ENCODE data around the gene PERM1. TPM values are rescaled to one million over a fixed set of nuclear protein-coding genes. Genes with fewer than 3 reads are reported as not detected.

PERM1 gene
- total RNA-seq, 1 experiment from 2014 or later, result not detected

DNA sequence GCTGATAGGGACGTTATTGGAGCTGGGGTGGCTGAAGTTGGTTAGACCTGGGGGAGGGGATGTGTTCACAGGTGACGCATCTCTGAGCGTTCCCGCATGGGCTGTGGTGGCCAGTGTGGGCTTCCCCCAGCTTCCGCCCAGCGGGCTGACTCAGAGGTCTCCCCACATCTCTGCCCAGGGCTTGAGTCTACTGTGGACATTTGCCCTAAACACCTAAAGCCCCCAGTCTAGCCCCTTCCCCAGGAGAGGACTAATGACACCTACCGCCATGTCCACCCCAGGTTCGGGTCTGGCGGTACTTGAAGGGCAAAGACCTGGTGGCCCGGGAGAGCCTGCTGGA, 40.0 kb upstream of the PERM1 start:
- no peak for TF ChIP-seq NR1H2 (CRISPR knock-in tag; IDR thresholded peaks at IDR 0.05)
- TF ChIP-seq SOX15 (CRISPR knock-in tag; IDR thresholded peaks at IDR 0.05), result no peak
- no peak for TF ChIP-seq ZNF121 (CRISPR knock-in tag; IDR thresholded peaks at IDR 0.05)
- Mint-ChIP-seq H3K27ac (no peak overlapping the region), H3K36me3 (no peaks in the 10 kb centered on the region), H3K4me1 (peaks cover 36% of the 10 kb centered on the region), H3K9me3 (0 out of 2 replicates have a peak, but pooled peaks cover 4% of the 10 kb centered on the region), H3K27me3 (ENCODE audit: low read depth) (peaks cover 10% of the 10 kb centered on the region), H3K4me3 (no peak overlapping the region; the same call in 1 of the 2 replicates)
- ATAC-seq, result no peak
- DNase-seq (ENCODE audit: low spot score), result no peak
- POLR2A ChIA-PET, result interaction anchor here (1.3 kb wide), 1 partner anchor 8 kb away, joined by 3 read pairs; the partner anchor contains the start of gene ISG15
- CTCF ChIA-PET, result interaction anchor here (0.8 to 5.8 kb wide), 5 partner anchors 11 to 42 kb away, joined by 3 to 47 read pairs (median 4); no protein-coding TSS in a partner anchor

DNA sequence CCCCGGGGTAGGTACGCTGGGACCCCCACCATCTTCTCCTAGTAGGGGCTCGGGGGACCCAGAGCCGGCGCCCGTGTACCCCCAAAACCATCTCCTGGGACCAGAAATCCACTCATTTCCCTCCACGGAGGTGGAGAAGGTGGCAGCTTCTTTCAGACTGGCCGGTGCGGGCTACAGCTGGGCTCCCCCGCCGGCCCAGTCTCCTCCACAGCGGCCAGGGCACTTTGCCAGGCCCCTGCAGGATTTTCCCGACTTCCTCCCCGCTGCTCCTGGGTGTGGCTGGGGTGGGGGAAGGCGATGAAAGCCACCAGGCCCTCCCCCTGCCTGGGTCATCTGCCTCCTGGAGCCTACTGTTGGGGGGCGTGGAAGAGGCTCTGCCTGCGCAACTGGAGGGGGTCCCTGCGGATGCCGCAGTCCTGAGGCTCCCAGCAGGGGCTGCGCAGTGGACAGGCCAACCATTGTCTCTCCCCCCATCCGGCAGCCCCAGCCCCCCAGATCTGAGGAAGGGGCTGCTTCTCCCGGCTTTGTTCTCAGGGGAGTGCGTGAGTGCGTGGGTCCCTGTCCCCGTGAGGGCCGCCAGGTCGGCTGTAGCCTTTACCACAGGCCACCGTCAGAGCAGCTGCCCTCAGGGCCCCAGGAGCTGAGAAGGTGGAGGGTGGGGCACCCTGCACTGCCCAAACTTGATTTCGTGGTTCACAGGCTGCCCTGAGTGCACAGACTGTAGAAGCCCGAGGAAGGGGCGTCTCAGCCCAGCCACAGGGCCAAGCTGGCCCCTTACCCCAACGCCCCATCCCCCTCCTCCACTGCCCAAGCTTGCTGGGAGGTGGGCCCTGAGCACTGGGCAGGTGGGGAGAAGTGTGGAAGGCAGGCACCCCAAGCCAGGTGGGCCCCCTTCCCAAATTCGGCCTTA, 39.4 kb upstream of the PERM1 start:
- ATAC-seq, result no peak
- ChIA-PET POLR2A (interaction anchor here (0.7 to 1.3 kb wide), 2 partner anchors 7 to 12 kb away, joined by 3 read pairs; partner anchors contain the start of gene ISG15), CTCF (interaction anchor here (0.8 to 5.8 kb wide), 7 partner anchors 12 to 43 kb away, joined by 3 to 47 read pairs (median 8); no protein-coding TSS in a partner anchor)
- Mint-ChIP-seq H3K27ac (no peak overlapping the region), H3K36me3 (no peaks in the 10 kb centered on the region), H3K27me3 (ENCODE audit: low read depth) (peaks cover 14% of the 10 kb centered on the region), H3K9me3 (0 out of 2 replicates have a peak, but pooled peaks cover 4% of the 10 kb centered on the region), H3K4me3 (peak overlapping the region; percentile 62), H3K4me1 (peaks cover 36% of the 10 kb centered on the region)
- TF ChIP-seq GTF2I (CRISPR knock-in tag; conservative IDR thresholded peaks at IDR 0.05), result no peak
- TF ChIP-seq ESRRA (CRISPR knock-in tag; IDR thresholded peaks at IDR 0.05; ENCODE audit: borderline replicate concordance), result no peak
- TF ChIP-seq CREM (CRISPR knock-in tag; IDR thresholded peaks at IDR 0.05), result no peak
- TF ChIP-seq ZNF423 (CRISPR knock-in tag; IDR thresholded peaks at IDR 0.05), result 0 out of 2 replicates have a peak, but pooled peaks have one; percentile 46
- no peak for TF ChIP-seq ZNF671 (CRISPR knock-in tag; IDR thresholded peaks at IDR 0.05)
- TF ChIP-seq SP1 (CRISPR knock-in tag; conservative IDR thresholded peaks at IDR 0.05), result no peak
- no peak for TF ChIP-seq ELF4 (CRISPR knock-in tag; IDR thresholded peaks at IDR 0.05; ENCODE audit: low read depth)
- TF ChIP-seq, protein P1, sequence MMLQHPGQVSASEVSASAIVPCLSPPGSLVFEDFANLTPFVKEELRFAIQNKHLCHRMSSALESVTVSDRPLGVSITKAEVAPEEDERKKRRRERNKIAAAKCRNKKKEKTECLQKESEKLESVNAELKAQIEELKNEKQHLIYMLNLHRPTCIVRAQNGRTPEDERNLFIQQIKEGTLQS (CRISPR knock-in tag; conservative IDR thresholded peaks at IDR 0.05), result no peak
- no peak for TF ChIP-seq SMAD4 (CRISPR knock-in tag; IDR thresholded peaks at IDR 0.05)
- DNase-seq (ENCODE audit: low spot score), result no peak

DNA sequence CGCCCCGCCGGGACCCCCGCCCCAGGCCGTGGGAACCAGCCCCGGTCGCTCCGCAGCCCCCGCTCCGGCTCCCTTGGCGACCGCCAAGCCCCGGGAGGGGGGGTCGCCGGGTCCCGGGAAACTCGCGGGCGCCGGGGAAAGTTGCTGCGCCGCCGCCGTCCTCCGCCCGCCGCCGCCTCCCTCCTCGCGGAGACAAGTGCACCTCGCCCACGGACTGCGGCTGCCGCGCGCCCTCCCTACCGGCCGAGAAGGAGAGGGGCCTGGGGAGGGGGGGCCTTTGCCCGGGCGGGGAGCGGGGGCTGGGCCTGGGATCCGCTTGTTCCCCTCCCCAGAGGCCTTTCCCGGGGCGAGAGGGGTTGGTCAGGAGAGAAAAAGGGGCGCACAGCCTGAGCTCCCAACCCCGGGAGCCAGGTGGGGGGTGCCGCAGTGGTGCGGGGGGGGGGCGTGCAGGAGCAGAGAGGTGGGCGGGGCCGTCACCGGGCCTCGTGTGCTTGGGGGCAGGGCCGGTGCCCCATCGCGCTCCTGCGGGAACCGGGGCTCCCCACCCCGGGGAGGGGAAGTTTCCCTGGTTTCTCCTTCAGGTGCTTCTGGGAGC, 38.6 kb upstream of the PERM1 start:
- CTCF ChIA-PET, result interaction anchor here (1.4 to 5.8 kb wide), 7 partner anchors 12 to 82 kb away, joined by 3 to 47 read pairs (median 7); no protein-coding TSS in a partner anchor
- 0 out of 2 replicates have a peak, but pooled peaks cover 4% of the 10 kb centered on the region for H3K9me3 Mint-ChIP-seq
- TF ChIP-seq, protein P2, sequence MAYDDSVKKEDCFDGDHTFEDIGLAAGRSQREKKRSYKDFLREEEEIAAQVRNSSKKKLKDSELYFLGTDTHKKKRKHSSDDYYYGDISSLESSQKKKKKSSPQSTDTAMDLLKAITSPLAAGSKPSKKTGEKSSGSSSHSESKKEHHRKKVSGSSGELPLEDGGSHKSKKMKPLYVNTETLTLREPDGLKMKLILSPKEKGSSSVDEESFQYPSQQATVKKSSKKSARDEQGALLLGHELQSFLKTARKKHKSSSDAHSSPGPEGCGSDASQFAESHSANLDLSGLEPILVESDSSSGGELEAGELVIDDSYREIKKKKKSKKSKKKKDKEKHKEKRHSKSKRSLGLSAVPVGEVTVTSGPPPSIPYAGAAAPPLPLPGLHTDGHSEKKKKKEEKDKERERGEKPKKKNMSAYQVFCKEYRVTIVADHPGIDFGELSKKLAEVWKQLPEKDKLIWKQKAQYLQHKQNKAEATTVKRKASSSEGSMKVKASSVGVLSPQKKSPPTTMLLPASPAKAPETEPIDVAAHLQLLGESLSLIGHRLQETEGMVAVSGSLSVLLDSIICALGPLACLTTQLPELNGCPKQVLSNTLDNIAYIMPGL (CRISPR knock-in tag; IDR thresholded peaks at IDR 0.05), result 0 out of 2 replicates have a peak, but pooled peaks have one; percentile 21
- TF ChIP-seq, protein P3, sequence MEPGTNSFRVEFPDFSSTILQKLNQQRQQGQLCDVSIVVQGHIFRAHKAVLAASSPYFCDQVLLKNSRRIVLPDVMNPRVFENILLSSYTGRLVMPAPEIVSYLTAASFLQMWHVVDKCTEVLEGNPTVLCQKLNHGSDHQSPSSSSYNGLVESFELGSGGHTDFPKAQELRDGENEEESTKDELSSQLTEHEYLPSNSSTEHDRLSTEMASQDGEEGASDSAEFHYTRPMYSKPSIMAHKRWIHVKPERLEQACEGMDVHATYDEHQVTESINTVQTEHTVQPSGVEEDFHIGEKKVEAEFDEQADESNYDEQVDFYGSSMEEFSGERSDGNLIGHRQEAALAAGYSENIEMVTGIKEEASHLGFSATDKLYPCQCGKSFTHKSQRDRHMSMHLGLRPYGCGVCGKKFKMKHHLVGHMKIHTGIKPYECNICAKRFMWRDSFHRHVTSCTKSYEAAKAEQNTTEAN (CRISPR knock-in tag; IDR thresholded peaks at IDR 0.05), result no peak
- peaks cover 31% of the 10 kb centered on the region for H3K4me1 Mint-ChIP-seq
- peak overlapping the region; percentile 62 for H3K4me3 Mint-ChIP-seq
- no peaks in the 10 kb centered on the region for H3K36me3 Mint-ChIP-seq
- POLR2A ChIA-PET, result no interaction called here
- no peak overlapping the region for H3K27ac Mint-ChIP-seq
- ATAC-seq (no peak), DNase-seq (ENCODE audit: low spot score) (no peak)
- H3K27me3 Mint-ChIP-seq (ENCODE audit: low read depth), result peaks cover 14% of the 10 kb centered on the region

Measured in WTC11 (cell line).